IMR-90 (cell line): Measurements from ENCODE around the gene PRMT5.

ENCODE experiments used
- CEBPB ChIP-seq: IDR thresholded peaks from 2 replicates; pipeline ENCODE4 v1.6.1; 2012; ENCODE audit warnings: low read depth, low read length, improper control_type of control experiment
- CHD1 ChIP-seq: IDR thresholded peaks from 2 replicates; pipeline ENCODE4 v1.6.1; 2012; ENCODE audit warnings: low read depth, low read length, improper control_type of control experiment
- ELK1 ChIP-seq: fragments of 150-350 bp; IDR thresholded peaks from 2 replicates; pipeline ENCODE4 v1.6.1; 2016; ENCODE audit warnings: low read depth, mild to moderate bottlenecking, low read length, moderate library complexity, borderline replicate concordance
- FOS ChIP-seq: fragments of 150-350 bp; IDR thresholded peaks from 2 replicates; pipeline ENCODE4 v1.6.1; 2016; ENCODE audit warnings: low read depth, low read length
- MAFK ChIP-seq: IDR thresholded peaks from 2 replicates; pipeline ENCODE4 v1.6.1; 2012; ENCODE audit warnings: low read depth, low read length, improper control_type of control experiment
- MAZ ChIP-seq: IDR thresholded peaks from 2 replicates; pipeline ENCODE4 v1.6.1; 2012; ENCODE audit warnings: low read depth, mild to moderate bottlenecking, low read length, improper control_type of control experiment, moderate library complexity, borderline replicate concordance
- NFE2L2 ChIP-seq: fragments of 150-350 bp; IDR thresholded peaks from 2 replicates; pipeline ENCODE4 v1.6.1; 2016; ENCODE audit warnings: low read depth, mild to moderate bottlenecking, low read length
- POLR2A ChIP-seq: IDR thresholded peaks from 2 replicates; pipeline ENCODE4 v1.6.1; 2012; ENCODE audit warnings: mild to moderate bottlenecking, low read depth, low read length
- RAD21 ChIP-seq: IDR thresholded peaks from 2 replicates; pipeline ENCODE4 v1.6.1; 2012; ENCODE audit warnings: low read length, improper control_type of control experiment
- RCOR1 ChIP-seq: IDR thresholded peaks from 2 replicates; pipeline ENCODE4 v1.6.1; 2012; ENCODE audit warnings: mild to moderate bottlenecking, low read length, improper control_type of control experiment; ENCODE audit not compliant: insufficient replicate concordance
- RFX5 ChIP-seq: IDR thresholded peaks from 2 replicates; pipeline ENCODE4 v1.8.0; 2012; ENCODE audit warnings: low read depth, mild to moderate bottlenecking, low read length, moderate library complexity
- SMC3 ChIP-seq: fragments of 150-350 bp; IDR thresholded peaks from 2 replicates; pipeline ENCODE4 v1.6.1; 2016; ENCODE audit warnings: low read depth, mild to moderate bottlenecking, antibody characterized with exemption, low read length, moderate library complexity
- USF2 ChIP-seq: fragments of 150-350 bp; IDR thresholded peaks from 2 replicates; pipeline ENCODE4 v1.6.1; 2017; ENCODE audit warnings: mild to moderate bottlenecking, antibody characterized with exemption, low read length, low read depth
- TF ChIP-seq, protein P1 (sequence below): conservative IDR thresholded peaks from 2 replicates; pipeline ENCODE4 v1.5.1; 2012; ENCODE audit warnings: mild to moderate bottlenecking, low read depth, low read length, improper control_type of control experiment

- TF ChIP-seq, protein P1, sequence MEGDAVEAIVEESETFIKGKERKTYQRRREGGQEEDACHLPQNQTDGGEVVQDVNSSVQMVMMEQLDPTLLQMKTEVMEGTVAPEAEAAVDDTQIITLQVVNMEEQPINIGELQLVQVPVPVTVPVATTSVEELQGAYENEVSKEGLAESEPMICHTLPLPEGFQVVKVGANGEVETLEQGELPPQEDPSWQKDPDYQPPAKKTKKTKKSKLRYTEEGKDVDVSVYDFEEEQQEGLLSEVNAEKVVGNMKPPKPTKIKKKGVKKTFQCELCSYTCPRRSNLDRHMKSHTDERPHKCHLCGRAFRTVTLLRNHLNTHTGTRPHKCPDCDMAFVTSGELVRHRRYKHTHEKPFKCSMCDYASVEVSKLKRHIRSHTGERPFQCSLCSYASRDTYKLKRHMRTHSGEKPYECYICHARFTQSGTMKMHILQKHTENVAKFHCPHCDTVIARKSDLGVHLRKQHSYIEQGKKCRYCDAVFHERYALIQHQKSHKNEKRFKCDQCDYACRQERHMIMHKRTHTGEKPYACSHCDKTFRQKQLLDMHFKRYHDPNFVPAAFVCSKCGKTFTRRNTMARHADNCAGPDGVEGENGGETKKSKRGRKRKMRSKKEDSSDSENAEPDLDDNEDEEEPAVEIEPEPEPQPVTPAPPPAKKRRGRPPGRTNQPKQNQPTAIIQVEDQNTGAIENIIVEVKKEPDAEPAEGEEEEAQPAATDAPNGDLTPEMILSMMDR = no peak
- TF ChIP-seq CEBPB (no peak), MAFK (no peak), NFE2L2 (no peak), RFX5 (no peak), RCOR1 (no peak), FOS (no peak), POLR2A (no peak), RAD21 (no peak), CHD1 (no peak), SMC3 (no peak), MAZ (no peak), USF2 (no peak), ELK1 (no peak)
These were observed 53.3 kb downstream of the PRMT5 start for GRCh38 chr14:22875748-22876319.
